Activated CD8-positive, alpha-beta memory T cell treated with anti-CD3 and anti-CD28 coated beads for 4 hours (primary cell): ENCODE measurements around the gene NDUFAF3.
A peak's percentile ranks its signal among the peaks of the same experiment; 100 is the strongest.

Experiments
- DNase-seq, 2 donors: peaks; one replicate each; pipeline ENCODE4 v3.0.0-alpha.2; 2020; ENCODE audit warnings: low read depth in 2 of 2

NDUFAF3 gene, protein sequence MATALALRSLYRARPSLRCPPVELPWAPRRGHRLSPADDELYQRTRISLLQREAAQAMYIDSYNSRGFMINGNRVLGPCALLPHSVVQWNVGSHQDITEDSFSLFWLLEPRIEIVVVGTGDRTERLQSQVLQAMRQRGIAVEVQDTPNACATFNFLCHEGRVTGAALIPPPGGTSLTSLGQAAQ

GRCh38 chr3:49021813-49022687 lies at the start of gene NDUFAF3:
Gene NDUFAF3 (plus strand): TSS chr3:49022121. CDS start chr3:49022145, 24 bp downstream.
- DNase-seq, result peak; percentile 75 to 82

DNA sequence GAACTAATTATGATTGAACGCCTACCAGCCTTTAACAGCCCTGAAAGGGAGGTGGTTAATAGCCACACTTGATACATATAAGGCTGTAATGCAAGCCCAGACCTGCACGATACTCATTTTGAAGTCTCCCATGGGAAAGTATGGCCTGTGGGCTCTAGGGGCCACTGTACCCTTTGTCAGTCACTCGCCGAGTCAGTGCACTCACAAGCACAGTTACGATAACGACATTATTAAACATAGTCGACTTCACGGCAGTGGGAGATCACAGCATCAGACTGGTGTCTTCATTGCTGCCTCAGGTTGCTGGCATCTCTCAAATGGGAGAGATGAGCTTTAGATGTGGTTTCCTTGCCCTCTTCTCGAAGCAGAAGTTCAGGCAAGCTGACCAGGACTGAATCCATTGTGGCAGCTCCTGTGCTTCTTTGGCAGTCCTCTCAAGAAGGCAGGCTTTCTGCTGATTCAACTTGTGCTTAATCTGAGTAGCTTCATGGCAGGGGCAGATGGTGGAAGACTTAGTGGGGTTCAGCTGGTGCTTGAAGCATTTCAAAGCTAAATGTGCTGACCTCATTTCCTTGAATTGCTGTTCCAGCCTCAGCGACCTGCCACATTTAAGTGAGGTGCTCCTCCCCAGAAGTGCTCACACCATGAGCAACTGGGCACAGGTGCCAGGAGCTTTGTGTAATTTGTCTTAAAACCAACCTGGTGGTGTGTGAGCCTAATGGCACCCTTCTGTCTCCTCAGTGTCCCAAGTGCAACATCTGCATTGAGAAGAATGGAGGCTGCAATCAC lies 47.7 kb upstream of the NDUFAF3 start:
- DNase-seq, result no peak

- no peak for DNase-seq
Measured at GRCh38 chr3:48979451-48979850, 42.5 kb upstream of the NDUFAF3 start.

GRCh38 chr3:48980295-48980694 lies 41.6 kb upstream of the NDUFAF3 start:
- no peak for DNase-seq

DNA sequence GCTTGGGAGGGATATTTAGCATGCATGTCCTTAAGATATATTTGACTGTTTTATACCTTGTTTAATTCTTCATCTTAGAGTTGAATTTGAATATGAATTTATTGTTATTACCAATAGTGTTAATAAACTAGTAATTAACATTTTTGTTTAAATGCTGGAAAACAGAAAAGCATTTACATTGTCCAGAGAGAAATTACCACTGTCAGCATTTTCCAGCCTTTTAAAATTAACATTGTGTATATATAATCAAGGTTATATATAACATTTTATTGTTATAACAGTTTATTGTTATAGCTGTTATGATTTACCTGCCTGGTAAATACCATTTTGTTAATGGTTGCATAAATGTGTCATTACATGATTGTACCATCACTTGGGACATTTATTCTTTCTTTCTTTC lies 39.9 kb upstream of the NDUFAF3 start:
- DNase-seq, result no peak

GRCh38 chr3:48982686-48983085 lies 39.2 kb upstream of the NDUFAF3 start:
- DNase-seq, result no peak

DNA sequence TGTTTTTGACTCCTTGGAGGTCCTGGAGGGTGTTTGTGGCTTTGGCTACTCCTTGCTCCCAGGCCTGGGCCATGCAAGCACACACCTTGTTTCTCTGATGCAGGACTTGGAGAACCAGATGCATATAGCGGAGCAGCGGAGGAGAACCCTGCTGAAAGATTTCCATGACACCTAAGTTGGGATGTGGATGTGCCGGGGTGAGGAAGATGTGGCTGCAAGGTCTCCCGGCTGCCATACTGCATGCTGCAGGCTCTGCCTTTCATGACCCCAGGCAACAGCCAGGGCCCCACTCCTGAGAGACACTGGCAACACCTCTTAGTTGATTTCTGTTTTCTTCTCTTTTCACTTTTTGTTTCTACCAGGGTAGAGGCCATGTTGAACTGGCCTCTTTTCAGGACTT lies 38.8 kb upstream of the NDUFAF3 start:
- DNase-seq, result no peak

GRCh38 chr3:48984663-48985062 lies 37.3 kb upstream of the NDUFAF3 start:
- DNase-seq, result no peak

DNA sequence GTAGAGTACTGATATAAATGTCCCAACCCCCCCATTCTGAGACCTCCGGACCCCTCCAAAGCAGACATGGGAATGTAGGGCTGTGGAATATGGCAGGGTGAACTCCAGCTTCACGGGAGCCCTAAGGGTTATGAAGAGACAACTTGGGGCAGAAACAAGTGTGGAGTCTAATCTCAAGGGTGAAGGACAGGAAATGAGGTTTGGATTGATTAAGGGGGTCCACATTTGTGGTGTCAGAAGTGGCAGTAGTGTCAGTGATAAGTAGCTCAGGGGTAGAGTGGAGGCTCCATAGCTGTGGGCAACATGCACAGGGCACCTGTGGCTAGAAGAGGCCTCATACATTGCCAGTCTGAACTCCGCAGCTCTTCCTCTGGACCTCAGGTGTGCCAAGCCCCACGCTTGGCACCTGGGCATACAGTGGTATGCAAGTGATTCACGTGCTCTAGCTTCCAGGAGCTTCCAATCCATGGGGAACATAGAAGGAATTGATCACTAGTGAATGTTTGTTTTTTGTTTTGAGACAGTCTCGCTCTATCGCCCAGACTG lies 36.0 kb upstream of the NDUFAF3 start:
- no peak for DNase-seq

DNA sequence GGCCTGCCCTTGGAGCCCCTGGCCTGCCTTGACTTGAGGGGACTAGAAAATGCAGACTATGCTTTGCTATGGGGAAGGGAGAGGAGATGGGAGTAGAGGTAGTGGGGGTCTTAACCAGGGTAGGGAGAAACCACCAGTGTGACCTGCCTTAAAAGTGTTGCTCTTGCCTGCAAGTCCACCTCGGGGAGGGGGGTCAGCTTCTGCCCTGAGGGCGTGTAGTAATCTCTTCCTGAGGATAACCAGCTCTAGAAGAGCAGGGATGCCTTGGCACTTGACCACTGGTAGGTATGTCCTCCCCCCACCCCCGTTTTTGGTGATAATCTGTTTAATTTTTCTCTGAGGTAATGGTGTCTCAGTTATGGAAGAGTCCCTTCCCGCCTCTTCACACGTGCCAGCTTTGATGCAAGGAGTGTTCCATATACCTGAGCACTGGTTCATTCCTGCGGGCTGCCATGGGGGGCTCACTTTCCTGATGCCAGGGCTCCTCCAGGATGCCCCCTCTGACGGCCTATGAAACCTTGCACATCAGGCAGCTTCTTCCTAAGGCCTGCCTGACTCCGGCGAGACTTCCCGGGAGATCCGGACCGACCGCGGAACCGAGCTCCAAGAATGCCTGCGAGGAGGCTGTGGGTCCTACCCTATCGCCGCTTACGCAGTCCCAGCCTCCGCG lies 32.7 kb upstream of the NDUFAF3 start:
- no peak for DNase-seq

- peak; percentile 74 to 75 for DNase-seq
Measured at GRCh38 chr3:48989796-48990635, 31.9 kb upstream of the NDUFAF3 start, which contains the start of gene P4HTM. Gene P4HTM (plus strand): TSS chr3:48990241. CDS start chr3:48990257, 16 bp downstream.

DNA sequence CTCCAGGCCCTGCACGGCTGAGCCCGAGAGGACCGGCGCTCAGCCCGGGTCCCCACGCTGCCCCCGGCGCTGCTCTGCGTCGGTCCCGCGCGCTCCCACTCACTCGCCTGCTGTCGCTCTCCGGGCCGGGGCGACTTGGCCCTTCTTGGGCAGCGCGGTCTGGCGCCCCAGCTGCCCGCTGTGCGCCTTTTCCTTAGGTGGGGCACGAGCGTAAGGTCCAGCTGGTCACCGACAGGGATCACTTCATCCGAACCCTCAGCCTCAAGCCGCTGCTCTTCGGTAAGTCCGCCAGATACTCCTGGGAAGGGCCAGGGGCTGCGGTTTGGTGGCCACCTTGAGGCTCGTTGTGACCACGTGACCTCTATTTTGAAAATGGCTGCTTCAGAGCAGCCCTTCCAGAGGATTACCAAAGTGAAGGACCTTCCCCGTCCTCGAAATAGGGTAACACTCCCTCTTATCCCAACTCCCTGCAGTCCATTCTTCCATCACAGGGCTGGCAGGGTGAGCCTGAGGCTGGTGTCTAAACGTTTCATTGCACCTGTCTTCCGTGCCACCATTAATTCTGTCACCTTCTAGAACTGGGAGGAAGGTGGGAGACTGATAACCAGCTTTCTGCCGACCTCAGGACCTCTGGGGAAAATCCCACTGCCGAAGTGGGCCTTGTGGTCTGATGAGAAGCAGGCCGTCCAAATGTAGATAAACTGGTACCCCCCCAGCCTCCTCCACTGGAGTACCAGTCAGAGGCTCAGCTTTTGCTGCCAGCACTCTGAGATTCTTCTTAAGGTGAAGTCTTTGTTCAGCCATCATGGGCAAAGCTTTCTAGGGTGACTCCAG lies 31.1 kb upstream of the NDUFAF3 start:
- no peak for DNase-seq

DNA sequence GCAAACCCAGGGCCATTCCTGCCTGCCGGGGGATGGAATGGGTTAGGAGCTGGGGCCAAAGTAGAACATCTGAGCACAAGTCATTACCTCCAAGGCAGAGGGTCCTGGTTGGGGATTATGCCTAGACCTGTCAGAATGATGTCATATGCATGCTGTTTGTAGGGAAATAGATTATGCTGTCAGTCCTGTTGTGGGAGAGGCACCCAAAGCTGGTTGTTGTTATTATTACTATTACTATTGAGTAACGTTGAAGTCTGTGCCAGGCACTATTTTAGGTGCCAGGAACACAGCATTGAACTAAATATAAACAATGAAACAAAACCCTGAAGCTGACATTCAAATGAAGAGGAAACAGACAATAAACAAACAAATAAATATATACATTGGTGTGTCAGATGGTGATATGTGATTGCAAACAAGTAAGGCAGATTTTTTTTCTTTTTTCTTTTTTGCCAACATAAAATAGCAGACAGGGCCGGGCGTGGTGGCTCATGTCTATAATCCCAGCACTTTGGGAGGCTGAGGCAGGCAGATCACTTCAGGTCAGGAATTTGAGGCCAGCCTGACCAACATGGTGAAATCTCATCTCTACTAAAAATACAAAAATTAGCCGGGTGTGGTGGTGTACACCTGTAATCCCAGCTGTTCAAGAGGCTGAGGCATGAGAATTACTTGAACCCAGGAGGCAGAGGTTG lies 29.9 kb upstream of the NDUFAF3 start:
- no peak for DNase-seq

DNA sequence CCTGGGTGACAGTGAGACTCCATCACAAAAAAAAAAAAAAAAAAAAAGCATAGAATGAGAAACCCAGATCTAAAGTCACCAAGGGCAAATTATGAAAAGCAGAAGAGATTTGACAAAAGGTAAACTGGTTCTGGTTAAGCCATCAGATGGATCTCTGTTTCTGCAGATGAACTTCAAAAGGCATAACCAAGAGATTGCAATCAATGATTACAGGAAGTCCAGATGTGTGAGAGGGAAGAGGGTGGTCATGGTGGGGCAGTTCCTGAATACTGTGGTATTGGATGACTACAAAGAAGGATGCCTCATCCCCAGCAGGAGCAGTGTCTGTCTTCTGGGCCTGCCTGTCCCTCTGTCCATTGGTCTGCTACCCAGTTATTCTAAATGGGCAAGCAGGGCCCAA lies 28.1 kb upstream of the NDUFAF3 start:
- no peak for DNase-seq

DNA sequence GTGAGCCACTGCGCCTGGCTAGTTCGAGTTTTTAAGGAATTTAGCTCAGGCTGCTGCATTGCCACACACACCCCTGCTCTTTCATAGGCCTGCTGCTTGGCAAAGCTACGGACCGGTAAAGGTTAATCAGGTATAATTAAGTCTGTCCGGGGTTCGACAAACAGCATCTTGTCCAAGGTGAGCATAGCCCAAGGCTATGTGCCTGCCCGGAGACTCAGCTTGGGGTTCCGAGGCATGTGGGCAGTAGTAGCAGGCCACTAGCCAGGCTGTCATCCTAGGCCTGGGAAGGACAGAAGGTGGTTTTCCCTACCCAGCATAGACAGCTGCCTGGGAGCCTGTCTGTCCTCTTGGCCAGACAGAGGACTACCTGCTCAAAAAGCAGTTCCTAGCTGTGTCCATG lies 25.3 kb upstream of the NDUFAF3 start:
- no peak for DNase-seq

GRCh38 chr3:48997102-48997635 lies 24.8 kb upstream of the NDUFAF3 start:
- DNase-seq, result no peak

DNA sequence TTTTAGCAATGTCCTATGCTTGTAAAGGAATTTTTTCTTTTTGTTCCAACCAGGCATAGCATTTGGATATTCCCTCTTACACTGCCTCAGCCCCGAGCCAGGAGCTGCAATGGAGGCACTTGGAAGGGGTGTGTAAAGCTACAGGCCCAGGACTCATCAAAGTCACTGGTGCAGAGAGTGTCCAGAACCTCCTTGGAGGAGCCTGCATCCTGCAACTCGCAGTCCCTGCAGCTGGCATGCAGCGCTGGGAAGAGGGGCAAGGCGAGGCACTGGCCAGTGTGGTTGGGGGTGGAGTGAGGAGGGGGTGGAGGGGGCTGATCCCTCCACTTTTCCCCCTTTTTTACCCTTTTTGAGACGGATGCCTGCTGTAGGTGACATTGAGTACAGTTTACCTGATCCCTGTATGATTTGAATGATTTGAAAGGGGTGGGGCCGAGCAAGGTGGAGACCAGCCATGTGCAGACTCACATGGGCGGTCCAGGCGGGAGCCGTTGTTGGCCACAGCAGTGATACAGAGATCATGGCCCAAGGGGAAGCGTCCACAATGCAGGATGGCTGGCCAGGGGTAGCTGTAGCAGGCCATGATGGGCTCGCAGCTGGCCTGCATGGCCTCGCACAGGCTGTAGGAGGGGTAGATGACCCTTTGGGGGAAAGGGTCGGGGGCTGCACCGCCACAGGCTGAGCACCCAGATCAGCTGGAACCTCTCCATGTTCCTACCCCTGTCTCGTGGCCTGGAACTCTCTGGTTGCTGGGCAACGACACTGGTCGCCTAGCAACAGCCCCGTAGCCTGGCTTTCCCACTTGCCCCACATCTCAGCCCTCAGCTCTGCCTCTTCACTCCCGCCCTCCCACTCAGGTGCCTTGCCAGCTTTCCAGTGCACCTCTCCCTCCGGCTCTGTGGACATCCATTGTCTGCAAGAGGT lies 23.9 kb upstream of the NDUFAF3 start:
- no peak for DNase-seq
